ENCODE data around the gene SART1.

SART1 gene

GRCh38 chr11:65953471-65953870 lies 8.1 kb upstream of the SART1 start:
- H3K9me3 ChIP-seq (ENCODE audit: control insufficient read depth, low read length) = no peaks in the 10 kb centered on the region
- H2AFZ ChIP-seq = no peak overlapping the region
- TF ChIP-seq CTCF (IDR thresholded peaks at IDR 0.05) = no peak
- no peaks in the 10 kb centered on the region for H3K79me2 ChIP-seq
- H3K27me3 ChIP-seq (ENCODE audit: control insufficient read depth, insufficient read depth, low read length) = no peaks in the 10 kb centered on the region
- H3K27ac ChIP-seq = no peak overlapping the region
- no peak overlapping the region for H3K4me2 ChIP-seq (ENCODE audit: low read length)
- no peaks in the 10 kb centered on the region for H3K4me1 ChIP-seq
- H3K36me3 ChIP-seq (ENCODE audit: control insufficient read depth, insufficient read depth, low read length) = no peaks in the 10 kb centered on the region
- H3K4me3 ChIP-seq (ENCODE audit: low read depth, low read length) = no peak overlapping the region
- H3K9ac ChIP-seq = no peak overlapping the region

GRCh38 chr11:65954771-65955170 lies 6.8 kb upstream of the SART1 start:
- Histone ChIP-seq H3K4me1 (no peaks in the 10 kb centered on the region), H3K4me3 (ENCODE audit: low read depth, low read length) (no peak overlapping the region), H3K79me2 (no peaks in the 10 kb centered on the region), H3K9ac (no peak overlapping the region), H3K27me3 (ENCODE audit: control insufficient read depth, insufficient read depth, low read length) (no peaks in the 10 kb centered on the region), H3K4me2 (ENCODE audit: low read length) (no peak overlapping the region), H3K27ac (no peak overlapping the region), H3K36me3 (ENCODE audit: control insufficient read depth, insufficient read depth, low read length) (no peaks in the 10 kb centered on the region), H2AFZ (no peak overlapping the region), H3K9me3 (ENCODE audit: control insufficient read depth, low read length) (no peaks in the 10 kb centered on the region)
- no peak for TF ChIP-seq CTCF (IDR thresholded peaks at IDR 0.05)

- H3K9ac ChIP-seq = no peak overlapping the region
- peaks cover 12% of the 10 kb centered on the region for H3K79me2 ChIP-seq
- no peak for TF ChIP-seq CTCF (IDR thresholded peaks at IDR 0.05)
- H3K36me3 ChIP-seq (ENCODE audit: control insufficient read depth, insufficient read depth, low read length) = no peaks in the 10 kb centered on the region
- H2AFZ ChIP-seq = no peak overlapping the region
- H3K9me3 ChIP-seq (ENCODE audit: control insufficient read depth, low read length) = no peaks in the 10 kb centered on the region
- H3K4me3 ChIP-seq (ENCODE audit: low read depth, low read length) = no peak overlapping the region
- H3K4me1 ChIP-seq = peaks cover 7% of the 10 kb centered on the region
- H3K27ac ChIP-seq = no peak overlapping the region
- H3K4me2 ChIP-seq (ENCODE audit: low read length) = no peak overlapping the region
- H3K27me3 ChIP-seq (ENCODE audit: control insufficient read depth, insufficient read depth, low read length) = no peaks in the 10 kb centered on the region
Observed at GRCh38 chr11:65958291-65958690, 3.2 kb upstream of the SART1 start.

GRCh38 chr11:65958774-65959420 lies 2.6 kb upstream of the SART1 start:
- Histone ChIP-seq H3K4me3 (ENCODE audit: low read depth, low read length) (no peak overlapping the region), H3K9me3 (ENCODE audit: control insufficient read depth, low read length) (no peaks in the 10 kb centered on the region), H3K79me2 (peaks cover 12% of the 10 kb centered on the region), H3K27me3 (ENCODE audit: control insufficient read depth, insufficient read depth, low read length) (no peaks in the 10 kb centered on the region), H3K4me2 (ENCODE audit: low read length) (no peak overlapping the region), H3K27ac (no peak overlapping the region), H3K9ac (no peak overlapping the region), H3K4me1 (peaks cover 7% of the 10 kb centered on the region), H2AFZ (no peak overlapping the region), H3K36me3 (ENCODE audit: control insufficient read depth, insufficient read depth, low read length) (no peaks in the 10 kb centered on the region)
- no peak for TF ChIP-seq CTCF (IDR thresholded peaks at IDR 0.05)

- Histone ChIP-seq H3K9me3 (ENCODE audit: control insufficient read depth, low read length) (no peaks in the 10 kb centered on the region), H2AFZ (peak overlapping the region; percentile 97), H3K9ac (no peak overlapping the region), H3K4me2 (ENCODE audit: low read length) (peak overlapping the region; percentile 73), H3K27ac (peak overlapping the region; percentile 90), H3K36me3 (ENCODE audit: control insufficient read depth, insufficient read depth, low read length) (no peaks in the 10 kb centered on the region), H3K4me1 (peaks cover 7% of the 10 kb centered on the region), H3K27me3 (ENCODE audit: control insufficient read depth, insufficient read depth, low read length) (no peaks in the 10 kb centered on the region), H3K4me3 (ENCODE audit: low read depth, low read length) (peak overlapping the region; percentile 91), H3K79me2 (peaks cover 12% of the 10 kb centered on the region)
- no peak for TF ChIP-seq CTCF (IDR thresholded peaks at IDR 0.05)
Observed at GRCh38 chr11:65960824-65961266, 689 bp upstream of the SART1 start.
